ENCODE data around the gene SLC16A11. TPM values are rescaled to one million over a fixed set of nuclear protein-coding genes. Genes with fewer than 3 reads are reported as not detected.

SLC16A11 gene
- total RNA-seq, 4 donors from 2014 or later = 0.31 to 0.78 TPM; not detected in 2

DNA sequence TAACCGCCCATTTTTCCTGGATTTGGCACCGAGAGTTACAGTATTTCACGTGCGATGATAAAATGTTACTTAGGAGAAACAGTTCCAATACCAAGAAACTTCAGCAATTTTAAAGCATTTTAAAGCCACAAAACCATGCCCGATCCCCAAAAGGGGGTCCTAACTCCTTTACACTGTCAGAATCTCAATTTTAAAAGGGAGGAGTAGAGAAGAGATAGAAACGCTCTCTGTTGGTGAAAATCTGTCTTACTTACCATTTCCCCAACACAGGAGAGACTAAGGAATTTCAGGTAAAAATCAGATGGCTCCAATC, 32.0 kb downstream of the SLC16A11 start:
- H3K27ac ChIP-seq = peak overlapping the region; percentile 93 to 99 (median 96)
- H3K4me3 ChIP-seq = peak overlapping the region; percentile 77 to 99 (median 86)
- no peaks in the 10 kb centered on the region for H3K9me3 ChIP-seq
- TF ChIP-seq POLR2A (IDR thresholded peaks at IDR 0.05) = no peak
- TF ChIP-seq, protein P1, sequence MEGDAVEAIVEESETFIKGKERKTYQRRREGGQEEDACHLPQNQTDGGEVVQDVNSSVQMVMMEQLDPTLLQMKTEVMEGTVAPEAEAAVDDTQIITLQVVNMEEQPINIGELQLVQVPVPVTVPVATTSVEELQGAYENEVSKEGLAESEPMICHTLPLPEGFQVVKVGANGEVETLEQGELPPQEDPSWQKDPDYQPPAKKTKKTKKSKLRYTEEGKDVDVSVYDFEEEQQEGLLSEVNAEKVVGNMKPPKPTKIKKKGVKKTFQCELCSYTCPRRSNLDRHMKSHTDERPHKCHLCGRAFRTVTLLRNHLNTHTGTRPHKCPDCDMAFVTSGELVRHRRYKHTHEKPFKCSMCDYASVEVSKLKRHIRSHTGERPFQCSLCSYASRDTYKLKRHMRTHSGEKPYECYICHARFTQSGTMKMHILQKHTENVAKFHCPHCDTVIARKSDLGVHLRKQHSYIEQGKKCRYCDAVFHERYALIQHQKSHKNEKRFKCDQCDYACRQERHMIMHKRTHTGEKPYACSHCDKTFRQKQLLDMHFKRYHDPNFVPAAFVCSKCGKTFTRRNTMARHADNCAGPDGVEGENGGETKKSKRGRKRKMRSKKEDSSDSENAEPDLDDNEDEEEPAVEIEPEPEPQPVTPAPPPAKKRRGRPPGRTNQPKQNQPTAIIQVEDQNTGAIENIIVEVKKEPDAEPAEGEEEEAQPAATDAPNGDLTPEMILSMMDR (IDR thresholded peaks at IDR 0.05 in 4 of 5, conservative IDR thresholded peaks at IDR 0.05 in 1 of 5) = no peak
- DNase-seq = no peak
- intact Hi-C loops (cut with DNase I; ENCODE audit: low total_unique reads) = loop anchor here (1.0 to 10.0 kb wide), 4 partner anchors 76 to 823 kb away; partner anchors contain the start of genes C17orf100, CD68, KDM6B and MED31
- peaks cover 0 to 11% of the 10 kb centered on the region in 2 donors for H3K36me3 ChIP-seq
- H3K4me1 ChIP-seq = peaks cover 36 to 47% of the 10 kb centered on the region in 2 donors
- no peak for ATAC-seq
- no peaks in the 10 kb centered on the region for H3K27me3 ChIP-seq
- in situ Hi-C loops (cut with MboI; ENCODE audit: low sequenced_read_pairs in 4 of 4) = loop anchor here (25.0 kb wide), 2 partner anchors 350 to 375 kb away; partner anchors contain the start of genes C17orf100 (in 3 of the 4), MED31 (in 3 of the 4), KIAA0753 (in 1 of the 4) and TXNDC17 (in 1 of the 4)

DNA sequence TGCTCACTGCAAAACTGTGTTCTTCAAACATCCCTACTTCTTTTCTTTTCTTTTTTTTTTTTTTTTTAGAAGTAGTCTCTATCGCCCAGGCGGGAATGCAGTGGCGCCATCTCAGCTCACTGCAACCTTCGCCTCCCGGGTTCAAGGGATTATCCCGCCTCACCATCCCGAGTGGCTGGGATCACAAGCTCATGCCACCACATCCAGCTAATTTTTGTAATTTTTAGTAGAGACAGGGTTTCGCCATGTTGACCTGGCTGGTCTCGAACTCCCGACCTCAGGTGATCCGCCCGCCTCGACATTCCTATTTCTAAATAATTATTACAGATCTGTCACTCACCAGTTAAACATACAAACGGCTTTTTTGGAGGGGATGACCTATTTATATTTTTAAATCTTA, 32.5 kb downstream of the SLC16A11 start:
- H3K27ac ChIP-seq = peak overlapping the region; percentile 93 to 99 (median 96)
- H3K9me3 ChIP-seq = no peaks in the 10 kb centered on the region
- H3K4me3 ChIP-seq = peak overlapping the region; percentile 77 to 99 (median 86)
- H3K27me3 ChIP-seq = no peaks in the 10 kb centered on the region
- DNase-seq (no peak), ATAC-seq (no peak)
- H3K36me3 ChIP-seq = peaks cover 0 to 6% of the 10 kb centered on the region in 2 donors
- peaks cover 35 to 47% of the 10 kb centered on the region in 2 donors for H3K4me1 ChIP-seq
- TF ChIP-seq, protein P1 (IDR thresholded peaks at IDR 0.05 in 4 of 5, conservative IDR thresholded peaks at IDR 0.05 in 1 of 5) = no peak
- no peak for TF ChIP-seq POLR2A (IDR thresholded peaks at IDR 0.05)
- in situ Hi-C loops (cut with MboI; ENCODE audit: low sequenced_read_pairs in 4 of 4) = loop anchor here (25.0 kb wide), 2 partner anchors 349 to 374 kb away; partner anchors contain the start of genes C17orf100 (in 3 of the 4), MED31 (in 3 of the 4), KIAA0753 (in 1 of the 4) and TXNDC17 (in 1 of the 4)
- intact Hi-C loops (cut with DNase I; ENCODE audit: low total_unique reads) = loop anchor here (5.0 to 10.0 kb wide), 3 partner anchors 359 to 823 kb away; partner anchors contain the start of genes C17orf100, CD68, KDM6B and MED31

DNA sequence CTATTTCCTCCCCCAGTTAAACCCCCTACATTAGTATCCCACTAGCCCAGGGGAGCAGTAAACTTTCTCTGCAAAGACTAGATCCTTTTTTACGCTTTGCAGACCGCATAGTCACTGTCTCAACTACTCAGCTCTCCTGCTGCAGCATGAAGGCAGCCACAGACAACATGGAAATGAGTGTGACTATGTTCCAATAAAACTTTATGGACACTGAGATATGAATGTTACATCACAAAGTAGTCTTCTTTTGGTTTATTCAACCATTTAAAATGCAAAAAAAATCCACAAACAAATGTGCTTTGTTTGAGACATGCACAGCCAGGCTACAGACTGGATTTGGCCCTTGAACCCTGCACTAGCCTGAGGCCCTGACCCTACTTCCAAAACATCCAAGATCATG, 33.4 kb downstream of the SLC16A11 start:
- in situ Hi-C loops (cut with MboI; ENCODE audit: low sequenced_read_pairs in 4 of 4) = loop anchor here (25.0 kb wide), 2 partner anchors 348 to 373 kb away; partner anchors contain the start of genes C17orf100 (in 3 of the 4), MED31 (in 3 of the 4), KIAA0753 (in 1 of the 4) and TXNDC17 (in 1 of the 4)
- Histone ChIP-seq H3K27ac (no peak overlapping the region), H3K4me1 (peaks cover 28 to 38% of the 10 kb centered on the region in 2 donors), H3K4me3 (no peak overlapping the region), H3K36me3 (peaks cover 0 to 6% of the 10 kb centered on the region in 2 donors), H3K27me3 (no peaks in the 10 kb centered on the region), H3K9me3 (no peaks in the 10 kb centered on the region)
- intact Hi-C loops (cut with DNase I; ENCODE audit: low total_unique reads) = loop anchor here (5.0 to 10.0 kb wide), 3 partner anchors 358 to 824 kb away; partner anchors contain the start of genes C17orf100, CD68, KDM6B and MED31
- DNase-seq (no peak), ATAC-seq (no peak)
- TF ChIP-seq, protein P1 (IDR thresholded peaks at IDR 0.05 in 4 of 5, conservative IDR thresholded peaks at IDR 0.05 in 1 of 5) = no peak
- no peak for TF ChIP-seq POLR2A (IDR thresholded peaks at IDR 0.05)

DNA sequence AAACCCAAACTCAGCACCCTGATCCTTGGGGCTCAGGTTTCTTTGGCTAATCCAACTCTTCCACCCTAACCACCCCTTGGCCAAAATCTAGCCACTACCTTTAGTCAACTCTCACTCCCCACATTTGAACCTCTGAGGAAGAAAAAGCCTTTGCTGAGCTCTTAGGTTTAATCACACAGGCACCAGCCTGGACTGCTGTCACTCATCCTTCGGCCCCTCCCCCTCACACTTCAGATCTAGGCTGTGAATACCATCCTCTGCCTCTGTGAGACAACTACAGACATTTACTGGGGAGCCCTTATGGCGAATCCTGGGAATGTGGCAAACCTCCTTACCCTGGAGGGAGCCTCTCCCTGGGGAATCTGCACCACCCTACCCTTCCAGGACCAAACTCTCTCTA, 36.7 kb downstream of the SLC16A11 start:
- H3K27me3 ChIP-seq = no peaks in the 10 kb centered on the region
- TF ChIP-seq POLR2A (IDR thresholded peaks at IDR 0.05) = no peak
- TF ChIP-seq, protein P1 (IDR thresholded peaks at IDR 0.05 in 4 of 5, conservative IDR thresholded peaks at IDR 0.05 in 1 of 5) = no peak
- intact Hi-C loops (cut with DNase I; ENCODE audit: low total_unique reads) = loop anchor here (5.0 kb wide), 1 partner anchor 340 kb away; no protein-coding TSS in a partner anchor
- H3K36me3 ChIP-seq = peaks cover 0 to 11% of the 10 kb centered on the region in 2 donors
- no peak for DNase-seq
- H3K4me1 ChIP-seq = peaks cover 15 to 18% of the 10 kb centered on the region in 2 donors
- H3K27ac ChIP-seq = no peak overlapping the region
- no peak for ATAC-seq
- in situ Hi-C loops (cut with MboI; ENCODE audit: low sequenced_read_pairs in 4 of 4) = loop anchor here (5.0 to 25.0 kb wide), 3 partner anchors 95 to 370 kb away; partner anchors contain the start of genes C17orf100 (in 3 of the 4), MED31 (in 3 of the 4), KIAA0753 (in 1 of the 4) and TXNDC17 (in 1 of the 4)
- no peak overlapping the region for H3K4me3 ChIP-seq
- H3K9me3 ChIP-seq = no peaks in the 10 kb centered on the region
